LNCAP (cell line): Measurements from ENCODE around the gene ZFHX3.

Source experiments
- TF ChIP-seq, protein P1 (sequence below): fragments of 450-650 bp; IDR thresholded peaks from 2 replicates; pipeline ENCODE4 v1.5.1; 2017; ENCODE audit warnings: mild to moderate bottlenecking

Gene ZFHX3

GRCh38 chr16:72985995-72986394 is 61.9 kb downstream of the ZFHX3 start:
- TF ChIP-seq, protein P1, sequence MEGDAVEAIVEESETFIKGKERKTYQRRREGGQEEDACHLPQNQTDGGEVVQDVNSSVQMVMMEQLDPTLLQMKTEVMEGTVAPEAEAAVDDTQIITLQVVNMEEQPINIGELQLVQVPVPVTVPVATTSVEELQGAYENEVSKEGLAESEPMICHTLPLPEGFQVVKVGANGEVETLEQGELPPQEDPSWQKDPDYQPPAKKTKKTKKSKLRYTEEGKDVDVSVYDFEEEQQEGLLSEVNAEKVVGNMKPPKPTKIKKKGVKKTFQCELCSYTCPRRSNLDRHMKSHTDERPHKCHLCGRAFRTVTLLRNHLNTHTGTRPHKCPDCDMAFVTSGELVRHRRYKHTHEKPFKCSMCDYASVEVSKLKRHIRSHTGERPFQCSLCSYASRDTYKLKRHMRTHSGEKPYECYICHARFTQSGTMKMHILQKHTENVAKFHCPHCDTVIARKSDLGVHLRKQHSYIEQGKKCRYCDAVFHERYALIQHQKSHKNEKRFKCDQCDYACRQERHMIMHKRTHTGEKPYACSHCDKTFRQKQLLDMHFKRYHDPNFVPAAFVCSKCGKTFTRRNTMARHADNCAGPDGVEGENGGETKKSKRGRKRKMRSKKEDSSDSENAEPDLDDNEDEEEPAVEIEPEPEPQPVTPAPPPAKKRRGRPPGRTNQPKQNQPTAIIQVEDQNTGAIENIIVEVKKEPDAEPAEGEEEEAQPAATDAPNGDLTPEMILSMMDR: no peak

DNA sequence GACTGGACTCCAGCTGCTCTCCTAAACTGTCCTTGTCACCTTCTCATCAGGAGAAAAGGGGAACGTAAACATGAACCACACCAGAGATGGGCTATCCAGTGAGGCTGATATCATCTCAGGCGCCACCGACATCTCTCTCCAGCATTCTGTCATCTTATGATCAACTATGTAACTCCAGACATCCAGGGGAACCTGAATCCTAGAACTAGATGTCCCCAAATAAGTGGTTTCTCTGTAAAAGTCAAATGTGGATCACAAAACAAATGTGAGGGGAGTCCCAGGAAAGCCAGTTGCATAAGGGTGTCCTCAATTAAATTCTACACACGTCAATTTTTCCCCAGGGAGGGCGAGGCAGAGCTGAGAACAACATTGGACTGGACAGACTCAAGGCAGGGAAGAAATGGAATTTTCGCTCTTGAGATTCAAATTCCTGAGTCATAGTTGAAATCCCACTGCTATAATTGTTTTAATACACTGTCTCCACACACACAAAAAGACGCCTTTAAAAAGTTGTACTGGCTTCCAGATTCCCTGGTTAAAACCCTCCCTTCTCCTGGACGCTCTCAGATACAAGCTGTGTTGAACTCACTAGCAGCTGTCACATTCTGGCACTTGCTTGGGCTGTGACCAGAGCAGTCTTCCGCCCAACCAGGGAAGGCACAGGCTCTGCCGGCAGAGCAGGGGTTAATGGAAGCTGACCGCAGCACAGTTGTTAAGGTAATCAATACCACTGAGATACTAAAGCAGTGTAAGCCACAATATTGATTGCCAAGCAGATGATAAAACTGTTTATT is 62.6 kb downstream of the ZFHX3 start:
- TF ChIP-seq, protein P1: no peak

DNA sequence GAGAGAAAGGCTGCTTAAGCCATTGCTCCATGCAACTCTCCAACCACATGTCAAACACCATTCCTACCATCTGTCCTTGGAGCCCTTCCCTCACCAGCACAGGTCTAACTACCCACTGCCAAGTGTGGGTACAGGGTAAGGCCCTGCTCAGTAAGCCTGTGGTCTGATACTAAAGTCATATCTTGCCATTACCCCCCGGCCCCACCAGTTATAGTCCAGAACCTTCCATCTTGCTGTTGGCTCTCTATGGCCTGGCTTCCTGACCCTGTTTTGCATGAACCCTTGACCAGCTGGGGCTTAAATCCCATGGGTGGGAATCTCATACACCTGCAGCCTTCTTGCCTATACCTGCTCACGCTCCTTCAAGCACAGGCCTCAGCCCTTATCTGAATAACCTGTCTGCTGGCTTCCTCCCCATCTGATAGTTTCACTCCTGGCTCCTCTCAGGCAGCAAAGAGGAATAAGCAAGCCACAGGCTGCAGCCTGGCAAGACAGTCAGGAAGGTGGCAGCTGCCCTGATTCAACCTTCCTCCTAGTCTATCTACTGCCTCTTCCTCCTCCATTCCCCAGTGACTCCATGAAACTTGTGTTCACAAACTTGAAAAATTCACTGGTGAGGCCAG is 64.1 kb downstream of the ZFHX3 start:
- TF ChIP-seq, protein P1: no peak

DNA sequence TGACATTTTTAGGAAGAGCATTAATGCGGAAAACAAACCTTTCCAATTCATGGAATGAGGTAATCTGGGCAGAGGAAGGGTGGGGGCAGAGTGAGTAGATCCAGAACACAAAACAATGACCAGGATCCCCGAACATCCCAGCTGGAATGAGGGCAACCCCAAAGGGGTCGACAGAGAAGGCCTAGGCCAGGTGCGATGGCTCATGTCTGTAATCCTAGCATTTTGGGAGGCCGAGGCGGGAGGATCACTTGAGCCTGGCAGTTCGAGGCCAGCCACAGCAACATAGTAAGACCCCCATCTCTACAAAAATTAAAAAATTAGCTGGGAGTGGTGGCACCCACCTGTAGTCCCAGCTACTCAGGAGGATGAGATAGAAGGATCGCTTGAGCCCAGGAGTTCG is 64.7 kb downstream of the ZFHX3 start:
- TF ChIP-seq, protein P1: no peak

DNA sequence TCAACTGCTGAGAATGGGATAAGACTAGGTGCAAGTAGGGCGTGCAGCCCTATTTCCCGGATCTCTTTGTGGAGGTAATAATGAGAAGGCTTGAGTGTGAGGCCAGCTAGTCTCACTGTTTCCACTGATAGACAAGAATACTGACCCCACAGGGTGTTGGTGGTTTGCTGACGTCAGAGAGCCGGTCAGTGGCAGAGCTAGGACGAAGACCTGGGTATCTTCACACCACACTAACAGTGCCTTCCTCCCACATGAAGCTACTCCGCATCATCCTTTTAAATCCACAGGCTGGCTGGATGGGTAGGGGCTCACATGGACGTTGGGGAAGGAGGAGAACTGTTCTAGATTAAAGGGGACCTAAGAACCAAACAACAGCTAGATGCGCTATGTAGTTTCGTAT is 68.0 kb downstream of the ZFHX3 start:
- TF ChIP-seq, protein P1: no peak

DNA sequence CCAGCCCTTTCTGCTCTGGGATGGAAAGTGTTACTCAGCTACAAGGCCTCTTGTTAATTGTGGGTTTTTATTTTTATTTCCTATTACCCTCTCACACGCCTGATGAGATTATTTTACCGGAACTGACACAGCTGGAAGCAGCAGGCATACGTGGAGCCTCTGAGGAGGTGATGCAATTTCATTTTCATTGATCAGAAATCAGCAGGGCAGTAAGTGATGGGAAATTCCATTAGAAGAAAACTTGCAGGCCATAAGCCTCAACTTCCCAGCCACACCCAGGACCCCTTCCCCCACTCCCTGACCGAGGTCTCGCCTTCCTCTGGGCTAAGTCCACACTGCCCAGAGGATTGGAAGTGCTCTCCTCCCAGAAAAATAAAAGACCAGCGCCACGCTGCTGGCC is 69.7 kb downstream of the ZFHX3 start:
- TF ChIP-seq, protein P1: no peak

DNA sequence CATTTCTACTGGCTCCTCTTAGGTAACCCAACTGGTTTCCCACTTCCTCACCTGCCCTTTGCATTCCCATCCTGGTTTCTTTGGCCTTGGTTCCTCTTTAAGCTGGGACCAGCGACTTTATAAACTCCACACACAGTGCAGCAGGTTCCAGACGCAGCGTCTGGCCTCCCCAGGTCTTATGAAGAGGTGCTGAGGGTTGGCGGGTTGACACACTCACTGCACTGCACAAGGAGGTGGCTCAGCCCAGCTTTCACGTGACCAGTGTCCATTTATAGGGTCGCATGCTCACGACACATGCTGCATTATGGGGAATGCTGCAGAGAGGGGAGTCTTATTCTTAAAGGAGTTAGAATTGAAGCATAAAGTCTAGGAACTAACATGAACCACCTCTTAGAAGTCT is 70.8 kb downstream of the ZFHX3 start:
- TF ChIP-seq, protein P1: no peak
